GM12878 (cell line): ENCODE measurements around the gene TEX10.

Experiments used
- BRCA1 ChIP-seq: IDR thresholded peaks from 2 replicates; pipeline ENCODE4 v1.6.1; 2011; ENCODE audit warnings: low read depth, low read length, improper control_type of control experiment
- CHD2 ChIP-seq: IDR thresholded peaks from 2 replicates; pipeline ENCODE4 v1.6.1; 2011; ENCODE audit warnings: low read depth, low read length, improper control_type of control experiment, borderline replicate concordance
- CHD4 ChIP-seq: fragments of 200-600 bp; sonication (generic); IDR thresholded peaks from 2 replicates; pipeline ENCODE4 v1.6.1; 2016; ENCODE audit warnings: mild to moderate bottlenecking
- DPF2 ChIP-seq: fragments of 450-650 bp; IDR thresholded peaks from 2 replicates; pipeline ENCODE4 v1.6.1; 2017; ENCODE audit warnings: mild to moderate bottlenecking
- EZH2 ChIP-seq: IDR thresholded peaks from 2 replicates; pipeline ENCODE4 v1.6.1; 2012; ENCODE audit warnings: low read depth, mild to moderate bottlenecking, control low read depth, inconsistent platforms, low read length, borderline replicate concordance; ENCODE audit not compliant: control insufficient read depth
- GABPA ChIP-seq: IDR thresholded peaks from 2 replicates; pipeline ENCODE4 v1.6.1; 2014; ENCODE audit warnings: antibody characterized with exemption, low read depth, mild to moderate bottlenecking, inconsistent platforms
- MTA2 ChIP-seq: fragments of 450-650 bp; IDR thresholded peaks from 2 replicates; pipeline ENCODE4 v1.6.1; 2016; ENCODE audit warnings: low read depth, mild to moderate bottlenecking, moderate library complexity
- SIN3A ChIP-seq: IDR thresholded peaks from 2 replicates; pipeline ENCODE4 v1.6.1; 2012; ENCODE audit warnings: low read depth, low read length, improper control_type of control experiment
- SP1 ChIP-seq: IDR thresholded peaks from one replicate; pipeline ENCODE4 v1.6.1; 2011; ENCODE audit warnings: low read depth, low read length
- TF ChIP-seq, protein P1 (sequence below), 3 experiments: IDR thresholded peaks in 2 of 3; conservative IDR thresholded peaks in 1 of 3; 2 replicates each; pipeline ENCODE4 v1.5.1; 2011; ENCODE audit warnings: low read depth in 3 of 3, low read length in 3 of 3, mild to moderate bottlenecking in 3 of 3, control low read depth in 2 of 3, moderate library complexity in 2 of 3, inconsistent platforms in 1 of 3, mixed read lengths in 1 of 3; ENCODE audit not compliant: control insufficient read depth in 2 of 3, insufficient read depth in 1 of 3; ENCODE audit errors: extremely low read depth in 1 of 3
- TF ChIP-seq, protein P2 (sequence below): IDR thresholded peaks from 2 replicates; pipeline ENCODE4 v1.6.1; 2011; ENCODE audit warnings: low read depth, mild to moderate bottlenecking, low read length, moderate library complexity, borderline replicate concordance; ENCODE audit errors: extremely low read depth
- TF ChIP-seq, protein P3 (sequence below): IDR thresholded peaks from 2 replicates; pipeline ENCODE4 v1.6.1; 2012; ENCODE audit warnings: mild to moderate bottlenecking, low read depth, low read length
- TF ChIP-seq, protein P4 (sequence below): IDR thresholded peaks from 2 replicates; pipeline ENCODE4 v1.6.1; 2011; ENCODE audit warnings: mild to moderate bottlenecking, low read depth, low read length, moderate library complexity; ENCODE audit not compliant: insufficient replicate concordance

DNA sequence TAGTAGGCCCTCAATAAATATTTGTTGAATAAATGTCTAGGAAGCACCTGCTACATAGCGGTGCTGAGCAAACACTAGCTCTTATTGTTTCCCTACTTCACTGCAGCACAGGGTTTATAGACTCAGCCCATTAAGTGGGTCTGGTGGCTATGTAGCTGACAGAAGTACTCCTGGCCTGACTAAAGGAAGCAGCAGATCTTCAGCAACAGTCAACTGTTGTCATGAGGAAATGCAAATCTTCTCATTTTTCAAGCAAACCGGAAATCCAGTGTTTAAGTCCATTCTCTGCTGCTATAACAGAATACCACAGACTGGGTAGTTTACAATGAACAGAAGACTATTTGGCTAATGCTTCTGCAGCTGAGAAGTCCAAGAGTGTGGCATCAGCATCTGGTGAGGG lies 2.8 kb upstream of the TEX10 start:
- TF ChIP-seq GABPA: no peak
- no peak for TF ChIP-seq BRCA1
- TF ChIP-seq MTA2: no peak
- TF ChIP-seq, protein P1, sequence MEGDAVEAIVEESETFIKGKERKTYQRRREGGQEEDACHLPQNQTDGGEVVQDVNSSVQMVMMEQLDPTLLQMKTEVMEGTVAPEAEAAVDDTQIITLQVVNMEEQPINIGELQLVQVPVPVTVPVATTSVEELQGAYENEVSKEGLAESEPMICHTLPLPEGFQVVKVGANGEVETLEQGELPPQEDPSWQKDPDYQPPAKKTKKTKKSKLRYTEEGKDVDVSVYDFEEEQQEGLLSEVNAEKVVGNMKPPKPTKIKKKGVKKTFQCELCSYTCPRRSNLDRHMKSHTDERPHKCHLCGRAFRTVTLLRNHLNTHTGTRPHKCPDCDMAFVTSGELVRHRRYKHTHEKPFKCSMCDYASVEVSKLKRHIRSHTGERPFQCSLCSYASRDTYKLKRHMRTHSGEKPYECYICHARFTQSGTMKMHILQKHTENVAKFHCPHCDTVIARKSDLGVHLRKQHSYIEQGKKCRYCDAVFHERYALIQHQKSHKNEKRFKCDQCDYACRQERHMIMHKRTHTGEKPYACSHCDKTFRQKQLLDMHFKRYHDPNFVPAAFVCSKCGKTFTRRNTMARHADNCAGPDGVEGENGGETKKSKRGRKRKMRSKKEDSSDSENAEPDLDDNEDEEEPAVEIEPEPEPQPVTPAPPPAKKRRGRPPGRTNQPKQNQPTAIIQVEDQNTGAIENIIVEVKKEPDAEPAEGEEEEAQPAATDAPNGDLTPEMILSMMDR (IDR thresholded peaks at IDR 0.05 in 2 of 3, conservative IDR thresholded peaks at IDR 0.05 in 1 of 3; ENCODE audit: control insufficient read depth in 2 of 3, extremely low read depth in 1 of 3, insufficient read depth in 1 of 3, low read depth in 3 of 3, low read length in 3 of 3): no peak
- no peak for TF ChIP-seq DPF2
- TF ChIP-seq CHD2: no peak
- no peak for TF ChIP-seq SIN3A
- TF ChIP-seq EZH2: no peak
- TF ChIP-seq, protein P2, sequence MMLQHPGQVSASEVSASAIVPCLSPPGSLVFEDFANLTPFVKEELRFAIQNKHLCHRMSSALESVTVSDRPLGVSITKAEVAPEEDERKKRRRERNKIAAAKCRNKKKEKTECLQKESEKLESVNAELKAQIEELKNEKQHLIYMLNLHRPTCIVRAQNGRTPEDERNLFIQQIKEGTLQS: no peak
- no peak for TF ChIP-seq CHD4
- TF ChIP-seq, protein P3, sequence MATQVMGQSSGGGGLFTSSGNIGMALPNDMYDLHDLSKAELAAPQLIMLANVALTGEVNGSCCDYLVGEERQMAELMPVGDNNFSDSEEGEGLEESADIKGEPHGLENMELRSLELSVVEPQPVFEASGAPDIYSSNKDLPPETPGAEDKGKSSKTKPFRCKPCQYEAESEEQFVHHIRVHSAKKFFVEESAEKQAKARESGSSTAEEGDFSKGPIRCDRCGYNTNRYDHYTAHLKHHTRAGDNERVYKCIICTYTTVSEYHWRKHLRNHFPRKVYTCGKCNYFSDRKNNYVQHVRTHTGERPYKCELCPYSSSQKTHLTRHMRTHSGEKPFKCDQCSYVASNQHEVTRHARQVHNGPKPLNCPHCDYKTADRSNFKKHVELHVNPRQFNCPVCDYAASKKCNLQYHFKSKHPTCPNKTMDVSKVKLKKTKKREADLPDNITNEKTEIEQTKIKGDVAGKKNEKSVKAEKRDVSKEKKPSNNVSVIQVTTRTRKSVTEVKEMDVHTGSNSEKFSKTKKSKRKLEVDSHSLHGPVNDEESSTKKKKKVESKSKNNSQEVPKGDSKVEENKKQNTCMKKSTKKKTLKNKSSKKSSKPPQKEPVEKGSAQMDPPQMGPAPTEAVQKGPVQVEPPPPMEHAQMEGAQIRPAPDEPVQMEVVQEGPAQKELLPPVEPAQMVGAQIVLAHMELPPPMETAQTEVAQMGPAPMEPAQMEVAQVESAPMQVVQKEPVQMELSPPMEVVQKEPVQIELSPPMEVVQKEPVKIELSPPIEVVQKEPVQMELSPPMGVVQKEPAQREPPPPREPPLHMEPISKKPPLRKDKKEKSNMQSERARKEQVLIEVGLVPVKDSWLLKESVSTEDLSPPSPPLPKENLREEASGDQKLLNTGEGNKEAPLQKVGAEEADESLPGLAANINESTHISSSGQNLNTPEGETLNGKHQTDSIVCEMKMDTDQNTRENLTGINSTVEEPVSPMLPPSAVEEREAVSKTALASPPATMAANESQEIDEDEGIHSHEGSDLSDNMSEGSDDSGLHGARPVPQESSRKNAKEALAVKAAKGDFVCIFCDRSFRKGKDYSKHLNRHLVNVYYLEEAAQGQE: no peak
- TF ChIP-seq SP1: no peak
- TF ChIP-seq, protein P4, sequence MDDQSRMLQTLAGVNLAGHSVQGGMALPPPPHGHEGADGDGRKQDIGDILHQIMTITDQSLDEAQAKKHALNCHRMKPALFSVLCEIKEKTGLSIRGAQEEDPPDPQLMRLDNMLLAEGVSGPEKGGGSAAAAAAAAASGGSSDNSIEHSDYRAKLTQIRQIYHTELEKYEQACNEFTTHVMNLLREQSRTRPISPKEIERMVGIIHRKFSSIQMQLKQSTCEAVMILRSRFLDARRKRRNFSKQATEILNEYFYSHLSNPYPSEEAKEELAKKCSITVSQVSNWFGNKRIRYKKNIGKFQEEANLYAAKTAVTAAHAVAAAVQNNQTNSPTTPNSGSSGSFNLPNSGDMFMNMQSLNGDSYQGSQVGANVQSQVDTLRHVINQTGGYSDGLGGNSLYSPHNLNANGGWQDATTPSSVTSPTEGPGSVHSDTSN: no peak
